K562 (cell line): Measurements from ENCODE around the gene MECR. TPM values are rescaled to one million over a fixed set of nuclear protein-coding genes. Genes with fewer than 3 reads are reported as not detected.

Experiments used
- CAMTA2 ChIP-seq: fragments of 250-450 bp; sonication (Bioruptor Pico); conservative IDR thresholded peaks from 2 replicates; pipeline ENCODE4 v1.5.1; 2022
- CC2D1A ChIP-seq: fragments of 450-650 bp; IDR thresholded peaks from 2 replicates; pipeline ENCODE4 v1.6.1; 2017; ENCODE audit warnings: mild to moderate bottlenecking
- DIDO1 ChIP-seq: fragments of 450-650 bp; IDR thresholded peaks from 2 replicates; pipeline ENCODE4 v1.6.1; 2016; ENCODE audit warnings: low read depth, missing biosample characterization, missing genetic modification characterization
- MEIS2 ChIP-seq: fragments of 450-650 bp; IDR thresholded peaks from 2 replicates; pipeline ENCODE4 v1.6.1; 2014; ENCODE audit warnings: mild to moderate bottlenecking; ENCODE audit not compliant: partially characterized antibody
- RAD21 ChIP-seq, 2 experiments: fragments of 250-450 bp in 1 of 2; fragments of 450-650 bp in 1 of 2; sonication (Bioruptor Pico) in 1 of 2; formaldehyde crosslinking in 1 of 2; IDR thresholded peaks in 1 of 2; conservative IDR thresholded peaks in 1 of 2; 2 replicates each; pipeline versions ENCODE4 v1.4.0 to v1.8.0; 2020 to 2022; ENCODE audit warnings: mild to moderate bottlenecking in 2 of 2, moderate library complexity in 1 of 2
- RFX1 ChIP-seq: fragments of 450-650 bp; IDR thresholded peaks from 2 replicates; pipeline ENCODE4 v1.6.1; 2016; ENCODE audit warnings: mild to moderate bottlenecking, moderate library complexity
- SAFB ChIP-seq: fragments of 200-400 bp; formaldehyde crosslinking; IDR thresholded peaks from 2 replicates; pipeline ENCODE4 v1.6.1; 2017; ENCODE audit warnings: low read depth, low read length, borderline replicate concordance
- SFPQ ChIP-seq: fragments of 200-400 bp; formaldehyde crosslinking; IDR thresholded peaks from 2 replicates; pipeline ENCODE4 v1.6.1; 2017; ENCODE audit warnings: mild to moderate bottlenecking, low read depth, low read length, moderate library complexity
- polyA plus RNA-seq, 8 experiments: library from polyadenylated mRNA; depleted of rRNA in 4 of 8; stranded (reverse) in 5 of 8; unstranded in 3 of 8; fragments of >200 nt; fragmentation: Nextera tagmentation in 2 of 8; fragmentation: Illumina TruSeq in 1 of 8; extraction: Ambion mirVana in 2 of 8; extraction: Trizol in 1 of 8; gene quantifications; 2 replicates each; pipeline versions ENCODE4 v1.2.1 to v1.2.3, GENCODE V29; 2011 to 2014; ENCODE audit warnings: inconsistent platforms in 1 of 8, missing spikeins in 1 of 8
- total RNA-seq, 7 experiments: library from RNA; depleted of rRNA in 6 of 7; stranded (reverse); fragments of >200 nt in 6 of 7; fragmentation: Illumina TruSeq in 2 of 7; extraction: Trizol in 2 of 7; gene quantifications; 2 replicates each; pipeline versions ENCODE4 v1.2.1 to v1.2.3, GENCODE V29; 2011 to 2021; ENCODE audit warnings: low replicate concordance in 1 of 7
- TF ChIP-seq, protein P1 (sequence below): fragments of 250-450 bp; sonication (Bioruptor Pico); IDR thresholded peaks from 2 replicates; pipeline ENCODE4 v1.8.0; 2021; ENCODE audit warnings: mild to moderate bottlenecking, moderate library complexity
- TF ChIP-seq, protein P2 (sequence below), 3 experiments: IDR thresholded peaks in 2 of 3; conservative IDR thresholded peaks in 1 of 3; 2 replicates each; pipeline ENCODE4 v1.5.1; 2011 to 2012; ENCODE audit warnings: low read length in 3 of 3, mild to moderate bottlenecking in 3 of 3, control low read depth in 2 of 3, improper control_type of control experiment in 1 of 3, inconsistent platforms in 1 of 3, low read depth in 1 of 3, mixed read lengths in 1 of 3, moderate library complexity in 1 of 3; ENCODE audit not compliant: insufficient read depth in 2 of 3

Gene MECR
- total and polyA plus RNA-seq, 9 of the 15 experiments (the other 6 are each of a cell fraction or from before 2014, with no cell fraction given) = 10.4 to 58.6 (median 42.9) TPM

DNA sequence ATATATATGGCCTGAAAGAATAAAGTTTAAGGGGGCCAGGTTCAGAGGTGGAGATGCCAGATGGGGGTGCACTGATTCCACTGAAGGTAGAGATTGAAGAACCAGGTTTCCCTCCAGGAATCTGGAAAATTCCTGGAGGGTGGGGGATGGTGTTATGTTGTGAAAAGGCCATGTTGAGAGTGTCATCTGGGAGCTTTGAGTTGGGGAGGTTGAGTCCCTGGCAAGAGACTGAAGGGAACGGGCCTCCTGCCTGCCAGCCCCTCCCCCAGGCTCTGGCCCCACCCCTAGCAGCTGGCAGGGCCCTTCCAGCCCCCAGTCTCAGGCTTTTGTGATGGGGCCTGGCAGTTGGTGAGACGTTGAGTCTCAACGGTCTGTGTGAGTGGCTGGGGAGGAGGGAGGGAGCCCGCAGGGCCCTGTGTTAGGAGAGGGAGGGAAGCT, 9.7 kb upstream of the MECR start (continued):
- peak; percentile 18 to 68; a peak in 2 of 4 replicates for TF ChIP-seq RAD21 (CRISPR knock-in tag; conservative IDR thresholded peaks at IDR 0.05 in 1 of 2, IDR thresholded peaks at IDR 0.05 in 1 of 2)
- no peak for TF ChIP-seq SFPQ
- no peak for TF ChIP-seq MEIS2
- 0 out of 2 replicates have a peak, but pooled peaks have one; percentile 22 for TF ChIP-seq CC2D1A
- TF ChIP-seq, protein P1, sequence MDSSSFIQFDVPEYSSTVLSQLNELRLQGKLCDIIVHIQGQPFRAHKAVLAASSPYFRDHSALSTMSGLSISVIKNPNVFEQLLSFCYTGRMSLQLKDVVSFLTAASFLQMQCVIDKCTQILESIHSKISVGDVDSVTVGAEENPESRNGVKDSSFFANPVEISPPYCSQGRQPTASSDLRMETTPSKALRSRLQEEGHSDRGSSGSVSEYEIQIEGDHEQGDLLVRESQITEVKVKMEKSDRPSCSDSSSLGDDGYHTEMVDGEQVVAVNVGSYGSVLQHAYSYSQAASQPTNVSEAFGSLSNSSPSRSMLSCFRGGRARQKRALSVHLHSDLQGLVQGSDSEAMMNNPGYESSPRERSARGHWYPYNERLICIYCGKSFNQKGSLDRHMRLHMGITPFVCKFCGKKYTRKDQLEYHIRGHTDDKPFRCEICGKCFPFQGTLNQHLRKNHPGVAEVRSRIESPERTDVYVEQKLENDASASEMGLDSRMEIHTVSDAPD (CRISPR knock-in tag) = no peak
- TF ChIP-seq RFX1 = no peak
- TF ChIP-seq, protein P2, sequence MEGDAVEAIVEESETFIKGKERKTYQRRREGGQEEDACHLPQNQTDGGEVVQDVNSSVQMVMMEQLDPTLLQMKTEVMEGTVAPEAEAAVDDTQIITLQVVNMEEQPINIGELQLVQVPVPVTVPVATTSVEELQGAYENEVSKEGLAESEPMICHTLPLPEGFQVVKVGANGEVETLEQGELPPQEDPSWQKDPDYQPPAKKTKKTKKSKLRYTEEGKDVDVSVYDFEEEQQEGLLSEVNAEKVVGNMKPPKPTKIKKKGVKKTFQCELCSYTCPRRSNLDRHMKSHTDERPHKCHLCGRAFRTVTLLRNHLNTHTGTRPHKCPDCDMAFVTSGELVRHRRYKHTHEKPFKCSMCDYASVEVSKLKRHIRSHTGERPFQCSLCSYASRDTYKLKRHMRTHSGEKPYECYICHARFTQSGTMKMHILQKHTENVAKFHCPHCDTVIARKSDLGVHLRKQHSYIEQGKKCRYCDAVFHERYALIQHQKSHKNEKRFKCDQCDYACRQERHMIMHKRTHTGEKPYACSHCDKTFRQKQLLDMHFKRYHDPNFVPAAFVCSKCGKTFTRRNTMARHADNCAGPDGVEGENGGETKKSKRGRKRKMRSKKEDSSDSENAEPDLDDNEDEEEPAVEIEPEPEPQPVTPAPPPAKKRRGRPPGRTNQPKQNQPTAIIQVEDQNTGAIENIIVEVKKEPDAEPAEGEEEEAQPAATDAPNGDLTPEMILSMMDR (IDR thresholded peaks at IDR 0.05 in 2 of 3, conservative IDR thresholded peaks at IDR 0.05 in 1 of 3; ENCODE audit: insufficient read depth in 2 of 3, low read depth in 1 of 3, low read length in 3 of 3) = peak; percentile 43 to 57 (median 49); a peak in 5 of 6 replicates
- no peak for TF ChIP-seq DIDO1
- no peak for TF ChIP-seq CAMTA2 (CRISPR knock-in tag)
- TF ChIP-seq SAFB = no peak
